K562 (cell line): ENCODE data around the gene EPHB2.

Experiments used
- CBX2 ChIP-seq: fragments of 200-600 bp; sonication (generic); IDR thresholded peaks from one replicate; pipeline ENCODE4 v1.6.1; 2012; ENCODE audit warnings: mild to moderate bottlenecking, low read length, inconsistent platforms; ENCODE audit not compliant: insufficient read depth, poor library complexity, severe bottlenecking
- CHD2 ChIP-seq: IDR thresholded peaks from 2 replicates; pipeline ENCODE4 v1.6.1; 2011; ENCODE audit warnings: low read depth, low read length
- EP300 ChIP-seq: IDR thresholded peaks from 2 replicates; pipeline ENCODE4 v1.6.1; 2012; ENCODE audit warnings: low read length, improper control_type of control experiment
- HBP1 ChIP-seq: fragments of 450-650 bp; formaldehyde crosslinking; IDR thresholded peaks from 2 replicates; pipeline ENCODE4 v1.4.0; 2022; ENCODE audit warnings: missing genetic modification characterization
- PHF8 ChIP-seq: fragments of 200-600 bp; sonication (generic); IDR thresholded peaks from 2 replicates; pipeline ENCODE4 v1.6.1; 2012; ENCODE audit warnings: mixed run types, mild to moderate bottlenecking, inconsistent platforms, low read length, moderate library complexity, borderline replicate concordance
- RB1 ChIP-seq: fragments of 450-650 bp; IDR thresholded peaks from 2 replicates; pipeline ENCODE4 v1.6.1; 2017; ENCODE audit warnings: low read depth, mild to moderate bottlenecking
- RNF2 ChIP-seq: sonication (generic); IDR thresholded peaks from 2 replicates; pipeline ENCODE4 v1.6.1; 2016
- TAF15 ChIP-seq: fragments of 200-400 bp; formaldehyde crosslinking; IDR thresholded peaks from 2 replicates; pipeline ENCODE4 v1.6.1; 2017; ENCODE audit warnings: mild to moderate bottlenecking, low read depth, low read length, moderate library complexity
- ZNF140 ChIP-seq: fragments of 250-450 bp; sonication (Bioruptor Pico); IDR thresholded peaks from 2 replicates; pipeline ENCODE4 v1.8.0; 2021; ENCODE audit warnings: moderate library complexity, mild to moderate bottlenecking, inconsistent platforms

GRCh38 chr1:22850681-22851080 lies 140.0 kb downstream of the EPHB2 start:
- TF ChIP-seq TAF15, result no peak
- no peak for TF ChIP-seq HBP1 (CRISPR knock-in tag)
- TF ChIP-seq ZNF140, result no peak
- TF ChIP-seq CHD2, result no peak
- no peak for TF ChIP-seq RB1
- no peak for TF ChIP-seq EP300
- no peak for TF ChIP-seq PHF8
- TF ChIP-seq CBX2, result no peak
- TF ChIP-seq RNF2, result no peak
